Endodermal cell (in vitro differentiated cells): ENCODE results near the gene PTPRE. TPM values are rescaled to one million over a fixed set of nuclear protein-coding genes. Genes with fewer than 3 reads are reported as not detected.

Experiments
- DNase-seq: peaks from one replicate; pipeline ENCODE4 v3.0.0-alpha.2; 2017
- H3K27ac ChIP-seq: 2 replicates; pipeline ENCODE4 v1.5.1; 2013; ENCODE audit warnings: mild to moderate bottlenecking, low read depth, low read length, moderate library complexity
- H3K27me3 ChIP-seq: 2 replicates; pipeline ENCODE4 v1.6.1; 2013; ENCODE audit warnings: mild to moderate bottlenecking, low read length, moderate library complexity; ENCODE audit not compliant: insufficient read depth, control insufficient read depth, poor library complexity, severe bottlenecking
- H3K36me3 ChIP-seq: 2 replicates; pipeline ENCODE4 v1.7.0; 2013; ENCODE audit warnings: mild to moderate bottlenecking, low read length, moderate library complexity; ENCODE audit not compliant: control insufficient read depth, insufficient read depth
- H3K4me1 ChIP-seq: one replicate; pipeline ENCODE4 v1.7.0; 2013; ENCODE audit warnings: low read length; ENCODE audit not compliant: control insufficient read depth, insufficient read depth
- H3K4me3 ChIP-seq: 2 replicates; pipeline ENCODE4 v1.5.1; 2013; ENCODE audit warnings: mild to moderate bottlenecking, low read length, moderate library complexity
- H3K9ac ChIP-seq: 2 replicates; pipeline ENCODE4 v1.6.1; 2013; ENCODE audit warnings: mild to moderate bottlenecking, low read length, moderate library complexity; ENCODE audit not compliant: poor library complexity, severe bottlenecking; ENCODE audit errors: extremely low read depth
- H3K9me3 ChIP-seq: 2 replicates; pipeline ENCODE4 v1.6.1; 2013; ENCODE audit warnings: mild to moderate bottlenecking, low read length, moderate library complexity; ENCODE audit not compliant: control insufficient read depth
- H3K27ac Mint-ChIP-seq: 2 replicates; pipeline ENCODE4 v1.8.0; 2020; ENCODE audit warnings: mixed read lengths
- H3K27me3 Mint-ChIP-seq: 2 replicates; pipeline ENCODE4 v1.8.0; 2021; ENCODE audit warnings: mild to moderate bottlenecking, mixed read lengths; ENCODE audit not compliant: insufficient read depth
- H3K36me3 Mint-ChIP-seq: 2 replicates; pipeline ENCODE4 v1.8.0; 2020; ENCODE audit warnings: low read depth, mixed read lengths
- H3K4me1 Mint-ChIP-seq: 2 replicates; pipeline ENCODE4 v1.8.0; 2020; ENCODE audit warnings: mixed read lengths
- H3K4me3 Mint-ChIP-seq: 2 replicates; pipeline ENCODE4 v1.8.0; 2020; ENCODE audit warnings: mild to moderate bottlenecking, moderate library complexity, mixed read lengths
- H3K9me3 Mint-ChIP-seq: 2 replicates; pipeline ENCODE4 v1.8.0; 2020; ENCODE audit warnings: mild to moderate bottlenecking, mixed read lengths
- CTCF ChIP-seq: fragments of 200-600 bp; sonication (generic); conservative IDR thresholded peaks from 2 replicates; pipeline ENCODE4 v1.5.0; 2021; ENCODE audit warnings: antibody characterized with exemption, mild to moderate bottlenecking
- WGBS, 2 experiments: methylation state at CpG; one replicate each; pipeline versions ENCODE4 v1.1.5 to v1.1.7; 2013; ENCODE audit warnings: missing lambda C conversion rate in 2 of 2, mixed read lengths in 1 of 2; ENCODE audit not compliant: insufficient coverage in 1 of 2, insufficient read length in 1 of 2; 5-methylcytosine and 5-hydroxymethylcytosine counted together
- total RNA-seq, 2 donors: library from RNA; stranded (reverse); fragmentation: NEBNext Ultra II Directional in 1 of 2; extraction: Animal tissue kit (Norgen Biotek cat#: 25700) in 1 of 2; gene quantifications; 2 replicates in 1 of 2; 3 replicates in 1 of 2; pipeline ENCODE4 v1.2.1, GENCODE V29; 2021

Gene PTPRE
- total RNA-seq, 2 donors from 2014 or later, result 0.75 to 3.0 TPM

GRCh38 chr10:128050121-128050516, 143.2 kb downstream of the PTPRE start:
- H3K4me3 ChIP-seq, result no peak overlapping the region
- TF ChIP-seq CTCF, result no peak
- 67 to 80% methylated on average over 1 of the region's 1 CpG for WGBS, 2 experiments

GRCh38 chr10:128050936-128051335, 144.0 kb downstream of the PTPRE start:
- H3K9me3 ChIP-seq, result no peaks in the 10 kb centered on the region
- H3K4me1 ChIP-seq, result no peaks in the 10 kb centered on the region
- Mint-ChIP-seq H3K27ac (no peak overlapping the region), H3K4me3 (no peak overlapping the region), H3K4me1 (peaks cover 9% of the 10 kb centered on the region), H3K36me3 (no peaks in the 10 kb centered on the region), H3K27me3 (peaks cover 4% of the 10 kb centered on the region), H3K9me3 (no peaks in the 10 kb centered on the region)
- H3K27me3 ChIP-seq, result no peaks in the 10 kb centered on the region
- no peak overlapping the region for H3K4me3 ChIP-seq
- H3K27ac ChIP-seq, result no peak overlapping the region
- no peak for TF ChIP-seq CTCF
- no peak overlapping the region for H3K9ac ChIP-seq
- H3K36me3 ChIP-seq, result no peaks in the 10 kb centered on the region
- DNase-seq, result no peak

More at GRCh38 chr10:128050121-128050516, 143.2 kb downstream of the PTPRE start:
- Mint-ChIP-seq H3K36me3 (no peaks in the 10 kb centered on the region), H3K9me3 (no peaks in the 10 kb centered on the region), H3K27ac (no peak overlapping the region), H3K4me3 (no peak overlapping the region), H3K27me3 (peaks cover 7% of the 10 kb centered on the region), H3K4me1 (peaks cover 9% of the 10 kb centered on the region)
- no peak for DNase-seq
- Histone ChIP-seq H3K36me3 (no peaks in the 10 kb centered on the region), H3K27me3 (no peaks in the 10 kb centered on the region), H3K4me1 (no peaks in the 10 kb centered on the region), H3K27ac (no peak overlapping the region), H3K9me3 (no peaks in the 10 kb centered on the region), H3K9ac (no peak overlapping the region)

GRCh38 chr10:128051548-128051947, 144.6 kb downstream of the PTPRE start:
- H3K9me3 Mint-ChIP-seq, result no peaks in the 10 kb centered on the region
- H3K27me3 Mint-ChIP-seq, result peaks cover 3% of the 10 kb centered on the region
- no peak overlapping the region for H3K4me3 Mint-ChIP-seq
- H3K27ac ChIP-seq, result no peak overlapping the region
- H3K4me1 ChIP-seq, result no peaks in the 10 kb centered on the region
- no peak for TF ChIP-seq CTCF
- WGBS, 2 experiments, result 82 to 88% methylated on average over 1 to 5 of the region's 5 CpGs
- no peak overlapping the region for H3K27ac Mint-ChIP-seq
- H3K27me3 ChIP-seq, result no peaks in the 10 kb centered on the region
- H3K4me1 Mint-ChIP-seq, result peaks cover 9% of the 10 kb centered on the region
- no peaks in the 10 kb centered on the region for H3K9me3 ChIP-seq
- H3K36me3 Mint-ChIP-seq, result no peaks in the 10 kb centered on the region
- H3K4me3 ChIP-seq, result no peak overlapping the region
- no peak overlapping the region for H3K9ac ChIP-seq
- no peak for DNase-seq
- H3K36me3 ChIP-seq, result no peaks in the 10 kb centered on the region
